ENCODE data around the gene TMEM30B. TPM values are rescaled to one million over a fixed set of nuclear protein-coding genes. Genes with fewer than 3 reads are reported as not detected.

Gene TMEM30B
- total RNA-seq, 1 experiment from 2014 or later, result not detected

- DNase-seq (ENCODE audit: low read depth), result no peak
Observed at GRCh38 chr14:61233436-61233956, 47.6 kb downstream of the TMEM30B start.

- DNase-seq (ENCODE audit: low read depth), result no peak
Observed at GRCh38 chr14:61231810-61232209, 49.3 kb downstream of the TMEM30B start.

GRCh38 chr14:61229981-61230380 is 51.2 kb downstream of the TMEM30B start:
- no peak for DNase-seq (ENCODE audit: low read depth)

GRCh38 chr14:61229475-61229888 is 51.7 kb downstream of the TMEM30B start:
- no peak for DNase-seq (ENCODE audit: low read depth)

- no peak for DNase-seq (ENCODE audit: low read depth)
Observed at GRCh38 chr14:61227884-61228591, 53.1 kb downstream of the TMEM30B start.

Other genes with a start within 250 kb of the TMEM30B start
- 3.6 and 3.8 TPM in 2 replicates for gene PRKCH, start 40.2 kb upstream of the TMEM30B start, total RNA-seq (2014; rRNA removed; shearing (Covaris generic))

Measured in M059J (cell line).